Neural cell (in vitro differentiated cells): ENCODE results near the gene TSPAN15. TPM values are rescaled to one million over a fixed set of nuclear protein-coding genes. Genes with fewer than 3 reads are reported as not detected.

Experiments
- H2AFZ ChIP-seq: fragments of 200-600, 300-800 bp; sonication (generic), shearing (Covaris generic); 2 replicates; pipeline ENCODE4 v1.6.0; 2014; ENCODE audit warnings: low read depth, mild to moderate bottlenecking, antibody characterized with exemption, low read length, moderate library complexity
- H3F3A ChIP-seq: fragments of 200-600 bp; shearing (Covaris generic); 2 replicates; pipeline ENCODE4 v1.6.1; 2016; ENCODE audit warnings: mild to moderate bottlenecking, moderate library complexity, mixed read lengths, antibody characterized with exemption, low read length; ENCODE audit not compliant: insufficient read depth, poor library complexity, severe bottlenecking
- H3K27ac ChIP-seq: fragments of 200-600, 300-800 bp; sonication (generic), shearing (Covaris generic); 2 replicates; pipeline ENCODE4 v1.5.1; 2014; ENCODE audit warnings: mild to moderate bottlenecking, low read length, moderate library complexity
- H3K27me3 ChIP-seq: fragments of 300-800, 200-600 bp; sonication (generic), shearing (Covaris generic); 2 replicates; pipeline ENCODE4 v1.6.0; 2014; ENCODE audit warnings: mild to moderate bottlenecking, low read depth, low read length, moderate library complexity; ENCODE audit not compliant: insufficient read depth
- H3K36me3 ChIP-seq: fragments of 300-800, 200-600 bp; sonication (generic), shearing (Covaris generic); 2 replicates; pipeline ENCODE4 v1.5.1; 2014; ENCODE audit warnings: mild to moderate bottlenecking, antibody characterized with exemption, low read length, moderate library complexity; ENCODE audit not compliant: insufficient read depth
- H3K4me2 ChIP-seq: fragments of 300-800, 200-600 bp; sonication (generic), shearing (Covaris generic); 2 replicates; pipeline ENCODE4 v1.6.0; 2014; ENCODE audit warnings: mild to moderate bottlenecking, low read length
- H3K4me3 ChIP-seq: fragments of 300-800, 200-600 bp; sonication (generic), shearing (Covaris generic); 2 replicates; pipeline ENCODE4 v1.5.1; 2014; ENCODE audit warnings: mild to moderate bottlenecking, low read length, moderate library complexity
- H3K79me2 ChIP-seq: fragments of 200-600 bp; shearing (Covaris generic); replicated peaks from 2 replicates; pipeline ENCODE4 v1.6.0; 2014; ENCODE audit warnings: mild to moderate bottlenecking, low read length, moderate library complexity; ENCODE audit not compliant: insufficient read depth
- H3K9ac ChIP-seq: fragments of 300-800, 200-600 bp; sonication (generic), shearing (Covaris generic); 2 replicates; pipeline ENCODE4 v1.6.1; 2016; ENCODE audit warnings: mild to moderate bottlenecking, low read length, mixed read lengths
- H3K9me2 ChIP-seq: fragments of 200-600 bp; shearing (Covaris generic); 2 replicates; pipeline ENCODE4 v1.6.1; 2016; ENCODE audit warnings: mild to moderate bottlenecking, low read length, mixed read lengths; ENCODE audit not compliant: insufficient read depth
- H3K9me3 ChIP-seq: fragments of 200-600, 300-800 bp; sonication (generic), shearing (Covaris generic); 2 replicates; pipeline ENCODE4 v1.6.1; 2016; ENCODE audit warnings: mild to moderate bottlenecking, mixed run types, low read length, moderate library complexity, mixed read lengths
- H4K20me1 ChIP-seq: fragments of 200-600 bp; shearing (Covaris generic); 2 replicates; pipeline ENCODE4 v1.6.1; 2016; ENCODE audit warnings: mild to moderate bottlenecking, mixed run types; ENCODE audit not compliant: insufficient read depth
- CTCF ChIP-seq: fragments of 450-650 bp; IDR thresholded peaks from 2 replicates; pipeline ENCODE4 v1.5.1; 2014; ENCODE audit warnings: antibody characterized with exemption, mild to moderate bottlenecking, moderate library complexity; ENCODE audit not compliant: poor library complexity, severe bottlenecking
- EP300 ChIP-seq: fragments of 450-650 bp; conservative IDR thresholded peaks from 2 replicates; pipeline ENCODE4 v1.6.1; 2014; ENCODE audit warnings: antibody characterized with exemption, mild to moderate bottlenecking, moderate library complexity; ENCODE audit not compliant: poor library complexity, severe bottlenecking
- EZH2 ChIP-seq: fragments of 200-600, 300-800 bp; shearing (Covaris generic), sonication (generic); IDR thresholded peaks from 2 replicates; pipeline ENCODE4 v1.6.1; 2014; ENCODE audit warnings: antibody characterized with exemption, low read length, borderline replicate concordance, mild to moderate bottlenecking; ENCODE audit not compliant: insufficient read depth, poor library complexity, severe bottlenecking
- MXI1 ChIP-seq: fragments of 450-650 bp; conservative IDR thresholded peaks from 2 replicates; pipeline ENCODE4 v1.6.1; 2014; ENCODE audit warnings: antibody characterized with exemption, mild to moderate bottlenecking; ENCODE audit not compliant: poor library complexity, severe bottlenecking
- POLR2AphosphoS5 ChIP-seq: IDR thresholded peaks from 2 replicates; pipeline ENCODE4 v1.6.1; 2012
- RAD21 ChIP-seq: fragments of 450-650 bp; conservative IDR thresholded peaks from 2 replicates; pipeline ENCODE4 v1.6.1; 2014; ENCODE audit warnings: antibody characterized with exemption, mild to moderate bottlenecking, moderate library complexity
- SMC3 ChIP-seq: fragments of 450-650 bp; conservative IDR thresholded peaks from 2 replicates; pipeline ENCODE4 v1.6.1; 2014; ENCODE audit warnings: antibody characterized with exemption, mild to moderate bottlenecking, moderate library complexity; ENCODE audit not compliant: poor library complexity
- TAF1 ChIP-seq: IDR thresholded peaks from 2 replicates; pipeline ENCODE4 v1.6.1; 2012; ENCODE audit warnings: low read depth
- polyA plus RNA-seq: library from polyadenylated mRNA; depleted of rRNA; stranded (reverse); fragments of >200 nt; gene quantifications from 2 replicates; pipeline ENCODE4 v1.2.3, GENCODE V29; 2014
- TF ChIP-seq, protein P1 (sequence below): IDR thresholded peaks from 2 replicates; pipeline ENCODE4 v1.6.1; 2012; ENCODE audit warnings: borderline replicate concordance

TSPAN15 gene
- polyA plus RNA-seq, 1 donor from 2014 or later, result 1.2 TPM

- Histone ChIP-seq H3K9me2 (no peaks in the 10 kb centered on the region), H3K79me2 (no peaks in the 10 kb centered on the region), H3K9me3 (no peaks in the 10 kb centered on the region), H3K27ac (no peak overlapping the region), H3K27me3 (no peaks in the 10 kb centered on the region), H3K9ac (no peak overlapping the region), H3K4me3 (no peak overlapping the region), H3K4me2 (no peak overlapping the region), H3F3A (no peaks in the 10 kb centered on the region), H2AFZ (no peak overlapping the region), H3K36me3 (no peaks in the 10 kb centered on the region), H4K20me1 (no peaks in the 10 kb centered on the region)
- TF ChIP-seq MXI1, result no peak
- no peak for TF ChIP-seq SMC3
- no peak for TF ChIP-seq TAF1
- no peak for TF ChIP-seq CTCF
- no peak for TF ChIP-seq EP300
- no peak for TF ChIP-seq RAD21
- TF ChIP-seq, protein P1, sequence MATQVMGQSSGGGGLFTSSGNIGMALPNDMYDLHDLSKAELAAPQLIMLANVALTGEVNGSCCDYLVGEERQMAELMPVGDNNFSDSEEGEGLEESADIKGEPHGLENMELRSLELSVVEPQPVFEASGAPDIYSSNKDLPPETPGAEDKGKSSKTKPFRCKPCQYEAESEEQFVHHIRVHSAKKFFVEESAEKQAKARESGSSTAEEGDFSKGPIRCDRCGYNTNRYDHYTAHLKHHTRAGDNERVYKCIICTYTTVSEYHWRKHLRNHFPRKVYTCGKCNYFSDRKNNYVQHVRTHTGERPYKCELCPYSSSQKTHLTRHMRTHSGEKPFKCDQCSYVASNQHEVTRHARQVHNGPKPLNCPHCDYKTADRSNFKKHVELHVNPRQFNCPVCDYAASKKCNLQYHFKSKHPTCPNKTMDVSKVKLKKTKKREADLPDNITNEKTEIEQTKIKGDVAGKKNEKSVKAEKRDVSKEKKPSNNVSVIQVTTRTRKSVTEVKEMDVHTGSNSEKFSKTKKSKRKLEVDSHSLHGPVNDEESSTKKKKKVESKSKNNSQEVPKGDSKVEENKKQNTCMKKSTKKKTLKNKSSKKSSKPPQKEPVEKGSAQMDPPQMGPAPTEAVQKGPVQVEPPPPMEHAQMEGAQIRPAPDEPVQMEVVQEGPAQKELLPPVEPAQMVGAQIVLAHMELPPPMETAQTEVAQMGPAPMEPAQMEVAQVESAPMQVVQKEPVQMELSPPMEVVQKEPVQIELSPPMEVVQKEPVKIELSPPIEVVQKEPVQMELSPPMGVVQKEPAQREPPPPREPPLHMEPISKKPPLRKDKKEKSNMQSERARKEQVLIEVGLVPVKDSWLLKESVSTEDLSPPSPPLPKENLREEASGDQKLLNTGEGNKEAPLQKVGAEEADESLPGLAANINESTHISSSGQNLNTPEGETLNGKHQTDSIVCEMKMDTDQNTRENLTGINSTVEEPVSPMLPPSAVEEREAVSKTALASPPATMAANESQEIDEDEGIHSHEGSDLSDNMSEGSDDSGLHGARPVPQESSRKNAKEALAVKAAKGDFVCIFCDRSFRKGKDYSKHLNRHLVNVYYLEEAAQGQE, result no peak
- no peak for TF ChIP-seq EZH2
- no peak for TF ChIP-seq POLR2AphosphoS5
Measured at GRCh38 chr10:69459893-69460575, 8.8 kb downstream of the TSPAN15 start.

DNA sequence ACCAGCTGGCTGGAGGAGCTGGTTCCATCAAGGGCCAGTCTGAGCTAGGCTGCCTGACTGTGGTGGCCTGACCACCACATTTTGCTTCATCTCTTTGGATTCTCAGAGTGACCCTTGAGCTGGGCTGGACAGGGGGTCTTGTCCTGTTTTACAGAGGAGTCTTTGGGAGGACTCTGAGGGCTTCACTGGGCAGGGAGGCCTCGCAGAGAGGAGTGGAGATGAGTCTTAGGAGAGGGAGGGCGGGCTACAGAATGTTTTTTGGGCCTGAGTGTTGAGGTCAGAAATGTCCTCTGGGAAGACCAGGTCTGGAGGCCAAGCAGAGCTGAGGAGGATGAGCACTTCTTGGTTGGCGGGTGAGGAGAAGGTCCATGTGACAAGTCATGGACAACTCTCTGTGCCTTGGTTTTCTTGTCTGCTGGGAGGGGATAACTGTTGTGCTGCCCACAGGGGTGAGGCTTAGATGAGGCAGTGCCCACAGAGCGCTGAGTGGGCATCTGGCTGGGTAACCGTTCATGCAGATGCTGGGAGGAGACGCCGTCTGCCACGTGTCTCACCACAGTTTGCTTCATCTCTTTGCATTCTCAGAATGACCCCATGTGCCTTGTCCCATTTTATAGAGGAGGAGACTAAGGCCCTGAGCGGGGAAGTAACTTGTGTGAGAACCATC is 9.4 kb downstream of the TSPAN15 start:
- no peak overlapping the region for H2AFZ ChIP-seq
- no peak overlapping the region for H3K27ac ChIP-seq
- TF ChIP-seq POLR2AphosphoS5, result no peak
- TF ChIP-seq TAF1, result no peak
- no peak for TF ChIP-seq MXI1
- TF ChIP-seq SMC3, result no peak
- TF ChIP-seq, protein P1, result no peak
- no peak for TF ChIP-seq CTCF
- no peak for TF ChIP-seq RAD21
- no peak for TF ChIP-seq EP300
- no peak for TF ChIP-seq EZH2
- H3K9me2 ChIP-seq, result no peaks in the 10 kb centered on the region
- no peaks in the 10 kb centered on the region for H3K36me3 ChIP-seq
- H3K4me2 ChIP-seq, result no peak overlapping the region
- no peaks in the 10 kb centered on the region for H4K20me1 ChIP-seq
- no peak overlapping the region for H3K4me3 ChIP-seq
- H3K27me3 ChIP-seq, result no peaks in the 10 kb centered on the region
- H3K9me3 ChIP-seq, result no peaks in the 10 kb centered on the region
- no peaks in the 10 kb centered on the region for H3F3A ChIP-seq
- H3K79me2 ChIP-seq, result no peaks in the 10 kb centered on the region
- no peak overlapping the region for H3K9ac ChIP-seq
